ENCODE data around the gene DOCK2. TPM values are rescaled to one million over a fixed set of nuclear protein-coding genes. Genes with fewer than 3 reads are reported as not detected.

DOCK2 gene
- total RNA-seq, 1 donor from 2014 or later = 108 TPM

DNA sequence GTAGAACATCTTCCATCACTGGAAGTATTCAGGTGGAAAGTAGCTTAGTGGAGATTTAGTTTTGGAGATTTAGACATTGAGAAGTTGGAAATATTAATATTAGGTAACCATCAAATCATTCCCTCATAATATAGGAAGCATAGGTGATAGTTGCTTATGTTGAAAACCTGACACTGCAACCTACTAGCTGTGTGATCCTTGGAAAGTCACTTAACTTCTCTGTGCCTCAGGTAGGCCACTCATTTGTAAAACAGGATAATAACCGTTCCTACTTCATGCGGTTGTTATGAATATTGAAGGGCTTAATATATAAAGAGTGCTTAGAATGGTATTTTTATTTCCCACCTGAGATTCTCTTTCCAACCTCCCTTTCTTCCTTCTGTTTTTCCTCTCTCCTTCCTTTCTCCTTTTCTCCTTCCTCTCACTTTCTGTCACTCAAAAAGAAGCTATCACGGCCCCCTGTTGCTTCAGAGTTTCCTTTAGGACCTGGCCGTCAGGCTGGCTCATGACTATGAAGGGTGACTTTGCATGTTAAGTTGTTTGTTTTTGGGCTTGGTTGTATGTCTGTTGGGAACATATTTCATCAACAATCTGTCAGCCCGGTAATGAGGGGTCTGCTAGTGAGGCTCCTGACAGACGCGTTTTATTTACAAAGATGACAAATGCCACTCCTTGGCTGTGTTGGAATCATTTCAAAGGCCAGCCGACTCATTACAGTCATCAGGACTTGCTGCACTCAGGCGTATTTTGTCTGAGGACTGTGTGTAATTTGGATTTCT is 31.0 kb downstream of the DOCK2 start:
- no peak for DNase-seq
- Histone ChIP-seq H3K27ac (no peak overlapping the region), H3K9me3 (no peaks in the 10 kb centered on the region), H3K4me1 (no peaks in the 10 kb centered on the region), H3K36me3 (peaks cover 4% of the 10 kb centered on the region), H3K4me3 (no peak overlapping the region), H3K27me3 (ENCODE audit: low read depth) (no peaks in the 10 kb centered on the region)
- no peak for ATAC-seq
- intact Hi-C loops (cut with DNase I) = no loop called here
- TF ChIP-seq, protein P1, sequence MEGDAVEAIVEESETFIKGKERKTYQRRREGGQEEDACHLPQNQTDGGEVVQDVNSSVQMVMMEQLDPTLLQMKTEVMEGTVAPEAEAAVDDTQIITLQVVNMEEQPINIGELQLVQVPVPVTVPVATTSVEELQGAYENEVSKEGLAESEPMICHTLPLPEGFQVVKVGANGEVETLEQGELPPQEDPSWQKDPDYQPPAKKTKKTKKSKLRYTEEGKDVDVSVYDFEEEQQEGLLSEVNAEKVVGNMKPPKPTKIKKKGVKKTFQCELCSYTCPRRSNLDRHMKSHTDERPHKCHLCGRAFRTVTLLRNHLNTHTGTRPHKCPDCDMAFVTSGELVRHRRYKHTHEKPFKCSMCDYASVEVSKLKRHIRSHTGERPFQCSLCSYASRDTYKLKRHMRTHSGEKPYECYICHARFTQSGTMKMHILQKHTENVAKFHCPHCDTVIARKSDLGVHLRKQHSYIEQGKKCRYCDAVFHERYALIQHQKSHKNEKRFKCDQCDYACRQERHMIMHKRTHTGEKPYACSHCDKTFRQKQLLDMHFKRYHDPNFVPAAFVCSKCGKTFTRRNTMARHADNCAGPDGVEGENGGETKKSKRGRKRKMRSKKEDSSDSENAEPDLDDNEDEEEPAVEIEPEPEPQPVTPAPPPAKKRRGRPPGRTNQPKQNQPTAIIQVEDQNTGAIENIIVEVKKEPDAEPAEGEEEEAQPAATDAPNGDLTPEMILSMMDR (IDR thresholded peaks at IDR 0.05) = no peak

DNA sequence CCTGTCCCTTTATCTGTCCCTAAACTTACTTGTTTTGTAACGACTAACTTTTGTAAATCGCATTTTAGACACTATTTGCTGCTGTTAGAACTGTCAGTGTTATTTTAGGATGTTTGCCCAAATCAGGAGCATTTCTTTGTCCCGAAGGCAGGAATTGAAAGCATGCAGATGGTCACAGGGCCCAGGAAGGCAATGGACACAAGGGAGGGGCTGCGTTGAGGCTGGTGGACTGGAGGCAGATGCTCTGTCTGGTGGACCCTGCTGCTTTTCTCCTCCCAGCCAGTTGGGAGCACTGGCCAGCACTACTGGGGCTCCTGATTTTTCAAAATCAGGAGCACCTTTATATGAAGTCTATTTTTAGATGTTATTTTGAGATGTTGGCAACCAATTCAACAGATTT is 31.7 kb downstream of the DOCK2 start:
- Histone ChIP-seq H3K9me3 (no peaks in the 10 kb centered on the region), H3K4me3 (no peak overlapping the region), H3K4me1 (no peaks in the 10 kb centered on the region), H3K27me3 (ENCODE audit: low read depth) (no peaks in the 10 kb centered on the region), H3K36me3 (peaks cover 8% of the 10 kb centered on the region), H3K27ac (no peak overlapping the region)
- DNase-seq (no peak), ATAC-seq (no peak)
- intact Hi-C loops (cut with DNase I) = no loop called here
- TF ChIP-seq, protein P1 (IDR thresholded peaks at IDR 0.05) = no peak

DNA sequence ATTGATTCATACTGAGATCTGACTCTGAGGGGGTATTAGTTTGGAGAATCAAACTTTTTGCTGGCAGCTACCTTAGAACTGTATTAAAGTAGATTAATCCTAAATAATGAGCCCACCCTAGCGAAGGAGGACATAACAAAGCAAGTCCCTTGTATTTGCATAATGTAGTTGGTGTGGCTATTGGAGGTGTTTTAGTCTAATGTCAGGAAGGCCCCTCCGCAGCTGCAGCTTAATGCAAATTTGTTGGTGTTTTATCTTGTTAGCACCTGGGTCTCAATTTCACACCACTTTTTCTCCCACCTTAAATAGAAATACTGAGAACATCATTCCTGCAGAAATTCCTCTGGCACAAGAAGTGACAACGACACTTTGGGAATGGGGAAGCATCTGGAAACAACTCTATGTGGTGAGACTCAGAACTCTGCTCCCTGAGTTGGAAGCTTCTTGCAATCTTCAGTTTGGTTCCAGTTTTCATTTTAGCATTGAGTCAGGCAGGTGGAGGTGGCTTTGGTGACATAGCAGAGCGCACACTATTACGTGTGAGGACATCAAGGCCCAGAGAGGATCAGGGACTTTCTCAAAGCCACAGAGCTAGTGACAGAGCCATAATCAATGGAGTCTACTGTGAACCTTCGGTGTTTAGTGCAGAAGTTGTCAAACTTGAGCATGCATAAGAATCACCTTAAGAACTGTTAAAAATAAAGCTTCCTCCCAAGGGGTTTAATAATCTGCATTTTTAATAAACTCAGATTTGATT is 33.9 kb downstream of the DOCK2 start:
- H3K4me1 ChIP-seq = no peaks in the 10 kb centered on the region
- DNase-seq (no peak), ATAC-seq (peak in 1 of 2 donors; percentile 13)
- no peaks in the 10 kb centered on the region for H3K9me3 ChIP-seq
- intact Hi-C loops (cut with DNase I) = no loop called here
- no peak overlapping the region for H3K27ac ChIP-seq
- peaks cover 22% of the 10 kb centered on the region for H3K36me3 ChIP-seq
- TF ChIP-seq, protein P1 (IDR thresholded peaks at IDR 0.05) = no peak
- no peaks in the 10 kb centered on the region for H3K27me3 ChIP-seq (ENCODE audit: low read depth)
- H3K4me3 ChIP-seq = no peak overlapping the region

DNA sequence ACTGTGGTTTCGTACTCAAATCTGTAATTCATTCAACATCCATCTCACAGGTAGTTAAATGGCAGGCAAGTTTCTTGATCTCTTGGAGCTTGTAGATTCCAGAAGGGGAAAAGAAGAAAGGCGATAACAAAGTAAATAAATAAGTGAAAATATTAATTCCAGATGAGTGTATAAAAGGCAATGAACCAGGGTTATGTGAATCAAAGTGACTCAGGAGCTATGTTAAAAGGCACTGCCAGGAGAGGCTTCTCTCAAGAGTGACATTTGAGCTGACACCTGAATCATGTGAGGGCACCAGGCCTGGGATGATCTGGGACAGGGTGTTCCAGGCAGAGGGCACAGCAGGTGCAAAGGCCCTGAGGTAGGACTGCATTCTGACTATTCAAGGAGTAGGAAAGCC is 45.0 kb downstream of the DOCK2 start:
- no peaks in the 10 kb centered on the region for H3K4me1 ChIP-seq
- H3K9me3 ChIP-seq = no peaks in the 10 kb centered on the region
- ATAC-seq (no peak), DNase-seq (no peak)
- H3K27me3 ChIP-seq (ENCODE audit: low read depth) = no peaks in the 10 kb centered on the region
- intact Hi-C loops (cut with DNase I) = no loop called here
- TF ChIP-seq, protein P1 (IDR thresholded peaks at IDR 0.05) = no peak
- H3K36me3 ChIP-seq = peaks cover 19% of the 10 kb centered on the region
- no peak overlapping the region for H3K4me3 ChIP-seq
- H3K27ac ChIP-seq = no peak overlapping the region

DNA sequence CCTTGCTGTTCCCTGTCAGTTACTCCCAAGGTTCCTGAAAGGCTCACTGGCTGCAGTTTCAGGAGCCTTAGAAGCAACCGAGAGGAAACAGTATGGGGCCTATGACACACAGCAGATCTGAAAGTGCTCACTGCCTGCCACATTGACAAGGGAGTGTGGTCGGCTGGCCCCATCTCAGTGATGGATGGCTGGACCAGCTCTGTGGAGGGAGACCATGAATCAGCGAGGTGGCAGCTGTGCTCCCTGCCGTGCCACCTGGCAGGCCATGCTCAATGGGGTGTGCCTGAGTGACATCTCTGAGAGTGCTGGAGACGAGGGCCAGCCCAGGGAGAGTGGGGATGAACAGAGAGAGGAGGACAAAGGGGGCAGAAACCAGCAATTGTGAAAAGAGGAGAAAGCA is 49.1 kb downstream of the DOCK2 start:
- DNase-seq = no peak
- intact Hi-C loops (cut with DNase I) = no loop called here

More for the DNA sequence above, 49.1 kb downstream of the DOCK2 start:
- Histone ChIP-seq H3K36me3 (peaks cover 36% of the 10 kb centered on the region), H3K27me3 (ENCODE audit: low read depth) (no peaks in the 10 kb centered on the region), H3K9me3 (no peaks in the 10 kb centered on the region), H3K4me3 (no peak overlapping the region), H3K4me1 (no peaks in the 10 kb centered on the region), H3K27ac (no peak overlapping the region)
- TF ChIP-seq, protein P1 (IDR thresholded peaks at IDR 0.05) = no peak
- ATAC-seq = no peak
